ENCODE data around the gene FAM120C.

- no peak for TF ChIP-seq CTCF (conservative IDR thresholded peaks at IDR 0.05; ENCODE audit: low read depth, low read length)
- TF ChIP-seq EZH2 (IDR thresholded peaks at IDR 0.05; ENCODE audit: borderline replicate concordance, low read depth, low read length, poor library complexity, severe bottlenecking), result no peak
Observed at GRCh38 chrX:54049801-54050200, 133.3 kb downstream of the FAM120C start.

Data from A673 (cell line).